Smooth muscle cell of the brain vasculature (primary cell): Measurements from ENCODE around the gene NRXN3.

Source experiments
- DNase-seq: peaks from one replicate; pipeline ENCODE4 v3.0.0-alpha.2; 2012; ENCODE audit warnings: low read depth, low spot score

The NRXN3 gene

DNA sequence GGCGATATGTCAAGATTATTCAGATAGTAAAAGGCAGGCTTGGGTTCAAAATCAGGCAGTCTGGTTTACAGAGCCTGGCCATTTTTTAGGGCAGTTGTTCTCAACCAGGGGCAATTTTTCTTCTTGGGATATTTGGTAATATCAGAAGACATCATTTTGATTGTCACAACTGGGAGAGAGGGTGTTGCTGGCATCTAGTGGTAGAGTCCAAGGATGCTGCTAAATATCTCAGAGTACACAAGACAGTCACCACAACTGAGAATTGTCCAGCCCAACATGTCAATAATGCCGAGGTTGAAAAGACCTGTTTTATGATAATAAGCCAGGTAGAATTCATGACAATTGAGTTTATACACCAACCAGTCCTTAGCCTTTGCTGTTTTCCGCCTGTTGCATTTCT lies 733.9 kb downstream of the NRXN3 start:
- DNase-seq, result no peak

DNA sequence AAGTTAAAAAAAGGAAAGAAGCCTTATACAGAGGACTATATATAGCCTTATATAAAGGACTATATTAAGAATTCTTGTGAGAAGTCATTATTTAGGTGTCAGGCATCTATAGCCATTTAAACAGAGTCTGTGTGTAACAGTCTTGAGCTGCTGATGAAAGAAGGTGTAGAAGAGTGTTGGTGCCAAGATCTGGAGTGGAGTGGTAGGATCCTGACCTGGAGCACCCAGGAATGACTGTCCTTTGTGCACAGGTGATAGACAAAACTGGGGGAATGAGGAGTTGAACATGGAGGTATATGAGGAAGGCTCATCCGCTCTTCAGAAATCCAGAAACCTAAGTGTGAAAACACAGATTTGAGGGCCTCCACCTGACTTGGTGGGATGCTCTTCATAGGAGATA lies 747.3 kb downstream of the NRXN3 start:
- no peak for DNase-seq

DNA sequence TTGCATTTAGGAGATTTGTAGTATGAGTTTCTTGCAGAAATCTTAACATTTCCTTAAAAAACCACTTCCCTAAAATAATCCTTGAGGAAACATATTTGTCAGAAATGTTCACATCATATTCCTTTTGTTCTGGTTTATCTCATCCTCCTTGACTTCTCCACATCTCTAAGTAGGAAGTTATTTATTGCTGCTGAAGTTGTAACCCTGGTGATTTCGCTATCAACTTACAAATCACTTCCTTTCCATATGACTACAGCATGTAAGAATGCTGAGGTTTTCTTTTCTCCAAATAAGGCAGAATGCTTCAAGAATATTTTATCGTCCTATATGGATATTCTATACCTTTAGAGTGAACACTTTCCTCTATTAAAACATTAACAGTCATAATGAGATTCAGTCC lies 751.7 kb downstream of the NRXN3 start:
- DNase-seq, result no peak

DNA sequence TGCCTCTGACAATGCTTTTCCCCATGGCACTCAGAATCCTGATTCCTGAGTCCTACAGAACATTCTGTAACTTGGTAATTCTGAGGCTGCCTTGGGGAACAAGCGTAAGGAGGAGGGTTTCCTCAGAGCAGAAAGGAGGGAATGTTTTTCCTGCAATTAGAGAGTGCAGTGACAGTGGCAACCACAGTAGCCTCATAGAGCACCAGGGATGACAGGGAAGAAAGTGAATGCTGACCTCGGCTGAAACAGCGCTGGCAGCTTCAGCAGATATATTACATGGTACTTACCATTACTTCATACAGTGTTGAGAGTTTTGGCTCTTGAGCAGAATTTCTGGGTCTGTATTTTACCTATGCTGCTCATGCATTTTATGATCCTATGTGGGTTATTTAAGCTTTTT lies 757.1 kb downstream of the NRXN3 start:
- no peak for DNase-seq

DNA sequence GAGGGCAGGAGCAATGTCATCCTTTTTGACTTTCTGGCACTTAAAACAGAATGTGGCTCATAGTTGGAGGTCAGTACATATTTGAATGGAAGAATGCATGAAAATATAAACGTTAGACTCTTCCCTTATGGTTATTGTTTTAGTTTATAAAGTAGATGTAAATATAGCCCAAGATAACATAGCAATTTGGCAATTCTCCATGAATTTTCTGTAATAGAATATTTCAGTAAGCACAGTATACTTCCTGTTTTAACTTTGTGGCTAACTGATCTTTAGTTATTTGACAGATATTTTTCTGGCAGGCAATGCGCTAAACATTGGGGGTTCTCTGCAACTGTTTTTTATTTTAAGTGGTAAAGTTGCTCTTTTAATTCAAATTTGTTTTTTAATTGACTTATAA lies 763.0 kb downstream of the NRXN3 start:
- no peak for DNase-seq

DNA sequence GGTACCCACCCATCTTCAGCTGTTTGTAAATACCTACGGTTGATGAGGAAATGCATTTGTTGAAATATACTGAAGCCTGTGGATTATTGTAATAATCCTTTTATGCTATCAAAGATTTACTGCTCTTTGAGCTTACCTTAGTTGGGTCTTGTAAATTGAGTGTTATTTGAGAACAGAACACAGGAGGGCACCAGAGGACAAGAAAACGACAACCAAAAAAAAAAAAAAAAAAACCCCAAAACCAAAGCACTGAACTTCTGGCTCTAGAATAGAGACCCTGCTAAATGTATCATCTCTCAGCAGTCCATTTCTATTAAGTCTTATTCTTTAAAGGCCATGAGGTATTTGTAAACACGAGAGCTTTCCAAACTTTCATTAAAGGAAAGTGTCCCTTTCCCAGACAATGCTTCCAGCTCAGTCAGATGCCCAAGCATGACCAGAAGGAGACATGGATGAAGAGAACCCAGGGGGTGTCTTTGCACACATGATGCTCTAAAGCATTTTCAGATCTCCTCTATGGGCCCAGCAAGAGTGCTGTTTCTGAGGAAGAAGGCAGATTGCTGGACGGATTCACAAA lies 763.9 kb downstream of the NRXN3 start:
- DNase-seq, result peak; percentile 23

DNA sequence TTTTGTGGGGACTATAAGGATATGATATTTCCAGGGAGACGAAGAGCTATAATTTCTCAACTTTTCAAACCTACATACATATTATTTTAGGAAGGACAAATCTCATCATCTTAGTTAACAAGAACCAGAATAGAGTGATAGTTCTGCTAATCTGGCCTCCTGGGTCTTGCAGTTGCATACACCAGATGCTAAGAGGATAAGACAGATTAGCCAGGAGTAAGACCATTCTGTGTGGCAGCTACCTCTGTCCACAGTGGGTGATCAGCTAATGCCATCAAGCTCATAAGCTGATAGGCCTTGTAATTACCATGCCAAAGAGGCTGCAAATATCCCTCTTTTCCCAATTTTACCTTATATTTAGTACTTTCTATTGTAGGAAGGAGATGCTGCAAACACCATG lies 776.8 kb downstream of the NRXN3 start:
- DNase-seq, result no peak

DNA sequence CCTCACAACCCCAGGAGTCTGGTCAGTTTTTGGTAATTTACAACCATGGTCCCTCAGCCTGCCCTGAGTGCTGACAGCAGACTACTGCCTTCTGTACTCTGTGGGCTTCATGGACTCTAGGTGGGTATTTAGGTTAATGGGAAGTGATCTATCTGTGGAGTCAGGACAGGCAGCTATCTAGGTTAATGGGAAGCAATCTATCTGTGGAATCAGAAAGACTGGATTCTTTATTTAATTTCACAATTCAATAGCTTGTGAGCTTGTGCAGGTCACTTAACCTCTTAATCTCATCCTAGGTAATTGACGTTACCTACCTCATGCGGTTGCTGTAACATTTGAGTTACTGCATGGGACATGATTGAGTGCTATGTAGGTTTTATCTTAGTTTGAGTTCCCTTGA lies 777.5 kb downstream of the NRXN3 start:
- DNase-seq, result no peak

DNA sequence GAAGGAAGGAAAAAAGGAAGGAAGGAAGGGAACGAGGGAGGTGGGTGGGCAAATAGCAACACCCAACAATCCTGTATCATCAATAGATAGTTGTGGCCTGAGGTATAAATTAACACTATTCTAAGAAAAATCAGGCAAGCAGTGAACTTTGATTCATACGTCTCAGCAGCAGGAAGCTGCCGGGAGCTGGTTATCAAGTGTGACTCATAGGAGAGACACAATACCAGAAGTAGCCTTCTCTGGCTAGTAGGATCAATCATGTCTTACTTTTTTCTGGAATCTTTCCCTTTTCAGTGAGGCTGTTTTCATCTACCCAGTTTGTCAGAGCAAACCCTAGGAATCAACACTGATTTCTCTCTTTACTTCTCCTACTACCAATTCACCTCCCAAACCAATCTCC lies 780.5 kb downstream of the NRXN3 start:
- no peak for DNase-seq

DNA sequence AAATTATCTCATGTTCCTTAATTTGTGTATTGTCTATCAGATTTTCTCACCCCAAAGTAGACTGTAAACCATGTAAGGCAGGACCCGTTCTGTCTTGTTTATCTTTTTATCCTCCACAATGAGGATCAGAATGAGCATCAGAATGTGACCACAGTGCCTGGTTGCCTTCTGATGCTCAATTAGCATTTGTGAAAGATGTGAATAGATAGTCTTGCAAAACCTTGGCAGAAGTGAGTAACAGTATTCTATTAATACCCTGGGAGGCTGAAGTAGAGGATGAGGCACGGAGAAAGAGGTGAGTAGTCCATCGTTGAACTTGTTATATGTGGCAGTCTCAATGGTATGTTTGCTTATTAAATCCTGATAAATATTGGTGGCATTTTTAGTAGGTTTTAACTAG lies 781.4 kb downstream of the NRXN3 start:
- DNase-seq, result no peak

DNA sequence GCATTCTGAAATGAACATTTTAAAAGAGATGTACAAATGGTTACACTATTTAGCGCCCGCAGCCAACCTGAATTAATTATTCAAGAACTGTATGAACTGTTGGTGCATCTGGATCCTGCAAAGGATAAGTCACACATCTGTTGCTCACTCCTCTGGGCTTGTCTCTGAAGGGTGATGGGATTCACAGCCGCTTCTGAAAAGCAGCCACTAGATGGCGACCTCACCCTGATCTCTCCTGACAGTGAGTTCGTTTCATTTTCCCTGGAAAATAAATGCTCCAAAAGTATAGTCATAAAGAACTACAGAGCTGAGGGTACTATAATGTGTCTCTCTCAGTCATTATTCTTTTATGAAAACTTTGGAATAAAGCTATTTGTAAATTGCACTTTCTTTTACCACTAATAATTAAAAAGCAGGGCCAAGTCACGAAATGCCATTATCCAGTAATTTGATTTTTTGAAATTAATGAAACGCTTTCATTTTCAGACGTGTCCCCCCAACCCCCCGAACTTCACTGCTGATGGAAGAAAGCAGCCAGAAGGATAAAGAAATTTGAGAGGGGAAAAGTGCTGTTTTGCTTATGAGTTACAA lies 789.6 kb downstream of the NRXN3 start:
- DNase-seq, result peak; percentile 49

DNA sequence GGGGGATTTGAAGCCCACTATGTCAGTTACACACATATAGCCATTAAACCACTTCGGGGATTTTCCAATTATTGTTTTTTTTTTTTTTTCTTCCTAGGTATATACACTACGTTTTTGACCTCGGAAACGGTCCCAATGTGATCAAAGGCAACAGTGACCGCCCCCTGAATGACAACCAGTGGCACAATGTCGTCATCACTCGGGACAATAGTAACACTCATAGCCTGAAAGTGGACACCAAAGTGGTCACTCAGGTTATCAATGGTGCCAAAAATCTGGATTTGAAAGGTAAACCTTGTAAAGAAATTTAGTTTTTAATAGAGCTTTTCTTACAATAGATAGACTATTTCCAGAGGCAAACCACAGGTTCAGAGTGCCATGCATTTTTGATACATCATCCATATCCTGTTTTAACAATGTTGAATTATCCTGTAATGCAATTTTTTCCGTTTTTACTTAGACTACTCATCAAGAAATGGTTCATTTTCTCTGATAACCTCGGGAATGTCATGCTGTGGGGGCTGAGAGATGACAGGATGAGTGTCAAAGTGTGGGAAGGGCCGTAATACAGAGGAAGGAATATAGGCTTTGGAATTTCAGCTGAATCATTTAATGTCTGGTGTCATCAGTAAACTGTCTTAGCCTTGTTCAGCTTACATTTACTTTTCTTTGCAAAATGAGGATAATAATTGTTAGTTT lies 797.1 kb downstream of the NRXN3 start:
- no peak for DNase-seq

DNA sequence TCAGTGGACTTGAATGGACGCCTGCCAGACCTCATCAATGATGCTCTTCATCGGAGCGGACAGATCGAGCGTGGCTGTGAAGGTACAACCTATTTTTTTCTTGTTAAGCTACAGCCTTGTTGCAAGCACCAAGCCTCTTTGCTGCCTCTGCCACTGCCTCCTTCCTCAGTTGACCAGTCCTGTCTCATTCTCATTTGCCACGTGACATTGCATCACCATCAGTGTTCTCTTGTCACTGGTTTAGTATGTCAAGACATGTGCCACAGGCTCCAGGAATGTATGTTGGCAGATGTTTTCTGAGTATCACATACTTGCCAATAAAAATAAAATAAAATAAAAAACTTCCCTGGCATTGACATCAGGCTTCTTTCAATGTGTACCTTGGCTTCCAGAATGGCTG lies 798.1 kb downstream of the NRXN3 start:
- DNase-seq, result no peak

DNA sequence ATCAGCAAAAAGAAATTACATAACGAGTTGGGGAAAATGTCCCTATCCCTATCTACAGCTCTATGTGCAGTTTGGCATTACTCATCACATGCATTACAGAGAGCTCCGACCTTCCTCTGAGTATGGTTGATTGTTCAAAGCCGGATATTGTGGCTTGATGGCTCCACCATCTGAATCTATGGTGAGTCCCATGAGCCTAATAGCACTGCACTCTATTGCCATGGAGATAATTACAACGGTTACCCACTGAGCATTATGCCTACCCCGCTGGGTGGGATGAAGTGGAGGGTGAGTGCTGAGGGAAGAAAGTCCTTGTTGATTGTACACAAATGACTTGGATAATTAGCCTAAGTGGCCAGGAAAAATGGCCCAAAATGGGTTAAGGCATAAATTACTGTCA lies 800.5 kb downstream of the NRXN3 start:
- no peak for DNase-seq

DNA sequence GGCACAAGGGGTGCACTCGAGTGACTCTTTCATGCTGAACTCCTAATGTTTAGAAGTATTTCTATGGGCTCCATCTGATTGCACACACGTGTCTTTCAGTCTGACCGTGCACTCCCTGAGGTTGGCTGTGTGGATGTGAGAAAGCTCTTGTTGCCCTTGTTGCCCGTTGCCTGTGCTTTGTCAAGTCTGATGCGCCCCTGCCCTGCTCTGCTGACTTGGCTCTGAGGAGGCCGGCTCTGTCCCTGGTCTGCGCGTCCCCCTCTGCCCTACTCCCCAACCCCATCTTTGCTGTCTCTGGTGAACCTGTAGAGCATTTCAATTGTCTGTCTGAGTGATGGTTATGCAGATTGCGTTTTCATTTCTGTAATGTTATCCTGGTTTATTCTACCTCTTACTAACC lies 802.3 kb downstream of the NRXN3 start:
- no peak for DNase-seq

DNA sequence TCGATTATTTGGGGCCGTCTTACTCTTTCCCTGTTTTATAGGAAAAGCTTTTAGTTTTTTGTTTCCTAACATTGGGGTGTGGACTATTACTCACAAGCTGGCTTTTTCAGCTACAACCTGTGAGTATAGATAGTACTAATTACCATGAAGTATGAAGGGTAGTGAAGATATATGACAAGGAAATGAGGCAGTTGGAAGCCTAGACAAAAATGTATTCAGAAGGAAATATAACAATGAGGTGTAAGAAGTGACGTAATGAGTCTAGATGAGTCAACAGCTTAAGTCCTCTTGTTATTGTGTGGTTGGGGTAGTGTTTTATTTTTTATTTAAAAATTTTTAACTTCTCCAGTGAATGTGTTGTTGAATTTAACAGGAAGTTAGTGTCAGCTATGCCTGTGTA lies 804.5 kb downstream of the NRXN3 start:
- no peak for DNase-seq

DNA sequence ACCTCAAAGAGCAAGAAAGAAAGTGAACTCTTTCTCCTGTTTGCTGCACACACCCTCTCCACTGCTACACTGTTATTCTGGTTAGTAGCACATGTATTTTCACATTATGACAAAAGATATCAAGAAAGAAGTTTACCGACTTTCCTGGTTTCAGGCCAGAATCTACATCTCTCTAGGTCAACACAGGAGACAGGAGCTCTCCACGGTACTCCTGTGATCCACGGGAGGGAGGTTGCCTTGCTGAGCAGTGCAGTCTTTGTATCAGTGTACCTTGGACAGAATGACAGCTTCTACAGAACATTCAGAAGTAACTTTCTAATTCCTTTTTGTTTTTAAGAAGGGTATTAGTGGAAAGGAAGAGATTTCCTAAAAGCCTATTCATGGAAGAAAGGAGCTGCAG lies 805.6 kb downstream of the NRXN3 start:
- no peak for DNase-seq

DNA sequence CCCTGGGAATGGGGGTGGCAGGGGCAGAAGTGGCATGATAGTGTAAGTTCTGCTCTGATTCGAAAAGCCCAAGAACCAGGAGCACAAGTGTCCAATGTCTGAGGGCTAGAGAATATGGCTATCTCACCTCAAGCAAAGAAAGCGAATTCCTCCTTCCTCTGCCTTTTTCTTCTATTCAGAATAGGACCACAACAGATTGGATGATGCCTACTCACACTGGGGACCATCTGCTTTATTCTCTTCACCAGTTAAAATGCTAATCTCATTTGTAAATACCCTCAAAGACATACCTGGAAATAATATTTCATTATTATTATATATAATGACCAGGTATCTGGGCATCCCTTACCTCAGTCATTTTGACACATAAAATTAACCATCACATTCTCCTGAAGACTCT lies 808.7 kb downstream of the NRXN3 start:
- DNase-seq, result no peak

DNA sequence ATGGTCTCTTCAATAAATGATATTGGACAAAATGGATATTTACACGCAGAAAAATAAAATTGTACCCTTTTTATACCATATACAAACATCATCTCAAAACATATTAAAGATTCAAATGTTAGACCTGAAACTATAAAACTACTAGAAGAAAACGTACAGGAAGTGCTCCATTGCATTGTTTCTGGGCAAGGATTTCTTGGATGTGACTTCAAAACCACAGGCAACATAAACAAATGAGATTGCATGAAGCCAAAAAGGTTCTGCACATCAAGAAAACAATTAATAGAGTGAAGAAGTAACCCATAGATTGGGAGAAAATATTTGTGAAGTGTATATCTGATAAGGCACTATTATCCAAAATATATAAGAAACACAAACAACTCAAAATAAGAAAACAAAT lies 812.4 kb downstream of the NRXN3 start:
- DNase-seq, result no peak

DNA sequence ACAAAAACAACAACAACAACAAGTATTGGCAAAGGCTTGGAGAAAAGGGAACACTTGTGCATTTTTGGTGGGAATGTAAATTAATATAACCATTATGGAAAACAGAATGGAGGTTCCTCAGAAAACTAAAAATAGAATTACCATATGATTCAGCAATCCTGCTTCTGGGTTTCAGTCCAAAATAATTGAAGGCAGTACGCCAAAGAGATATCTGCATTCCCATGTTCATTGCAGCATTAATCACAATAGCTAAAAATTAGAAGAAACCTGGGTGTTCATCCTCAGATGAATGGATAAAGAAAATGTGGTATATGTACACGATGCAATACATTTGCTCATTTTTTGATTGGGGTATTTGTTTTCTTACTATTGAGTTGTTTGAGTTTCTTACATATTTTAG lies 813.0 kb downstream of the NRXN3 start:
- no peak for DNase-seq

DNA sequence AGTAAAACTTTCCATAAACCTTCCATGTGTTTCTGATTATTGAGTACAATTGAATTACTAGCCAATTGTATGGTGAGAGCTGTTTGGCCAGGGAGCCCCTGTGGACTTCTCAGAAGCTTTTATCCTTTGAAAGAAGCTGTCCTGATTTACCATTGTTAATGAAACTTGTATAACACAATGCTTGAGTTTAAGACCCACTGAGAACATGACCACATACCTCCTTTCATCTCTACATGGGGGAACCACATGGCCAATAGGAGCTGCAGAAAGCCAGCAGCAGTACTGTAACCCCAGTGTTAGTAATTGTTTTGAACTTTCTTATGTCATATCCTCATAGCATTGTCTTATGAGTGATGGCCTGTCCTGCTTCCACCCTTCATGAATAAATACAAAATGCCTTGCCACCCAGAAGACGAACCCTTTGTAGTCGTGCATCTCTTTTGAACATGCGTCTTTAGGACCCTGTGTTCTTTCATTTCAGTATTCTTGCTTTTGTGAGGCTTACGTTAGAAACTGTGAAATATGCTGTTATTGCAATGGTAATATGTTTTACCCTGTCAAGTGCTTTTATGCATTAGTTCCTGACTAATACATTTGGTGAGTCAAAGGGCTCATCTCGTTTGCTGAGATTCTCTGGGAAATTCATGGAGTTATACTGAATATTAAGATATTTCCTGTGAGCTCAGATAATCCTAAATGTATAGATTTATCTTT lies 815.7 kb downstream of the NRXN3 start:
- DNase-seq, result peak; percentile 89

DNA sequence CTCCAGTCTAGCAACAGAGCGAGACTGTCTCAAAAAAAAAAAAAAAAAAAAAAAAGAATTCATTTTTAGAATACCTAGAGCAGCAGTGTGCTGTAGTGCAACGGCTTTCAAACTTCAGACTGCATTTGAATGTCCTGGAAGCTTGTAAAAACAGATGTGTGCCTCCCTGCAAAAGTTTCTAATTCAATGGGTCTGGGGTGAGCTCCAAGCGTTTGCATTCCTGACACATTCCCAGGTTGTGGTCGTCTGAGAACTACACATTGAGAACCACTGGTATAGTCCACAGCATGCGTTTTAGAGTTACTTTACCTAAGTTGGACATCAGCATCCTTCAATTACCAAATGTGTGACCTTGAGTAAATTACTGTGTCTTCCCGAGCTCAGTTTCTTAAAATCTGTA lies 816.8 kb downstream of the NRXN3 start:
- no peak for DNase-seq

DNA sequence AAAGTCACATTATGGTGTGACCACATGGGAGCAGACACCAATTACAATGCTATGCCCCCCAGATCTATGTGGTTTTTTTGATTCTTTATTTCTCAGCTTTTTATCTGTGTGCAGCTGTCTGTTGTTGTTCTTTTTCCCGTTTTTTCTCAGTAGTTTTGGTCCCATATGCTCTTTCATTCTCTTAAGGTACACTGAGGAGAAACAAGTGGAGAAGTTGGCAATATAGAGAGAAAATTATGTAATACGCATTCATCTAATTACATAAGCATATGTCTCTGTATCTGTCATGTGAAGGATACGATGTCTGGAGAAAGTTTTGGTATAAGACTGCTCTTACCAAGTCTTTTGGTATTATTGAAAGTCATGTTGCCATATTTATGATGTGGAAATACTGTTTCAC lies 819.0 kb downstream of the NRXN3 start:
- no peak for DNase-seq
